ENCODE results near the gene PEAR1. TPM values are rescaled to one million over a fixed set of nuclear protein-coding genes. Genes with fewer than 3 reads are reported as not detected.

PEAR1 gene
- total RNA-seq, 4 donors from 2014 or later = 31.5 to 51.4 (median 39.7) TPM

DNA sequence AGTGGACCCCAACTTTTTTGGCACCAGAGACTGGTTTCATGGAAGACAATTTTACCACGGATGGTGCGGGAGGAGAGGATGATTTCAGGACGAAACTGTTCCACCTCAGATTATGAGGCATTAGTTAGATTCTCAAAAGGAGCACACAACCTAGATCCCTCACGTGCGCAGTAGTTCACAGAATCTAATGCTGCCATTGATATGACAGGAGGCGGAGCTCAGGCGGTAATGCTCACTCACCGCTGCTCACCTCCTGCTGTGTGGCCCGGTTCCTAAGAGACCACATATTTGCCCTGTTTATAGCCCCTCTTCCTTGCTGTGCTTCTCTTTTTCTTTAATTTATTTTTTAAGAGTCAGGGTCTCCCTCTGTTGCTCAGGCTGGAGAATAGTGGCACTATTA is 28.3 kb upstream of the PEAR1 start:
- TF ChIP-seq POLR2A (IDR thresholded peaks at IDR 0.05) (no peak), EP300 (IDR thresholded peaks at IDR 0.05) (no peak)
- TF ChIP-seq, protein P1, sequence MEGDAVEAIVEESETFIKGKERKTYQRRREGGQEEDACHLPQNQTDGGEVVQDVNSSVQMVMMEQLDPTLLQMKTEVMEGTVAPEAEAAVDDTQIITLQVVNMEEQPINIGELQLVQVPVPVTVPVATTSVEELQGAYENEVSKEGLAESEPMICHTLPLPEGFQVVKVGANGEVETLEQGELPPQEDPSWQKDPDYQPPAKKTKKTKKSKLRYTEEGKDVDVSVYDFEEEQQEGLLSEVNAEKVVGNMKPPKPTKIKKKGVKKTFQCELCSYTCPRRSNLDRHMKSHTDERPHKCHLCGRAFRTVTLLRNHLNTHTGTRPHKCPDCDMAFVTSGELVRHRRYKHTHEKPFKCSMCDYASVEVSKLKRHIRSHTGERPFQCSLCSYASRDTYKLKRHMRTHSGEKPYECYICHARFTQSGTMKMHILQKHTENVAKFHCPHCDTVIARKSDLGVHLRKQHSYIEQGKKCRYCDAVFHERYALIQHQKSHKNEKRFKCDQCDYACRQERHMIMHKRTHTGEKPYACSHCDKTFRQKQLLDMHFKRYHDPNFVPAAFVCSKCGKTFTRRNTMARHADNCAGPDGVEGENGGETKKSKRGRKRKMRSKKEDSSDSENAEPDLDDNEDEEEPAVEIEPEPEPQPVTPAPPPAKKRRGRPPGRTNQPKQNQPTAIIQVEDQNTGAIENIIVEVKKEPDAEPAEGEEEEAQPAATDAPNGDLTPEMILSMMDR (IDR thresholded peaks at IDR 0.05) = no peak
- WGBS, 2 donors = 82 to 83% methylated on average over 9 of the region's 9 CpGs
- Histone ChIP-seq H3K36me3 (no peaks in the 10 kb centered on the region), H3K9me3 (no peaks in the 10 kb centered on the region), H3K27ac (no peak overlapping the region), H3K4me1 (peaks cover 0 to 9% (median 4%) of the 10 kb centered on the region in 4 donors), H3K4me3 (no peak overlapping the region), H3K27me3 (peaks cover 0 to 67% of the 10 kb centered on the region in 2 donors)
- no peak for DNase-seq (ENCODE audit: low spot score in 2 of 2)

DNA sequence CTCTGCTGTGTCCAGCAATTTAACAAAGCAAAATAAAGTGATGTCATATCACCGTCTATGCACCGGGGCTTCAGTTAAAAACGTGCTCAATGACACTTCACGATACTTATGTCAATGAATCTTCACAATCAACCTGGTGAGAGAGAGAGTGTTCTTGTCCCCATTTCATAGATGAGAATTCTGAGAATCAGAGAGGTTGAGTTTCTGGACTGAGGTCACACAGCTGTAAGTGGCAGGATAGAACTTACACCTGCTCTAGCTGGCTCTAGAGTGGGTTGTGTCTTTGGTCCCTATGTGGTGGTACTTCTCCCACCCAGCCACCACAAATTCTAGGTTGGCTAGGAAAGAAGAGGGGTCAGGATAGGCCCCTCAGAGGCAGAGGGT is 27.7 kb upstream of the PEAR1 start:
- 70 to 78% methylated on average over 4 of the region's 4 CpGs for WGBS, 2 donors
- peaks cover 0 to 3% (median 1%) of the 10 kb centered on the region in 4 donors for H3K4me1 ChIP-seq
- no peak for DNase-seq (ENCODE audit: low spot score in 2 of 2)
- no peak overlapping the region for H3K4me3 ChIP-seq
- TF ChIP-seq, protein P1 (IDR thresholded peaks at IDR 0.05) = no peak
- no peak for TF ChIP-seq EP300 (IDR thresholded peaks at IDR 0.05)
- no peak for TF ChIP-seq POLR2A (IDR thresholded peaks at IDR 0.05)
- no peaks in the 10 kb centered on the region for H3K9me3 ChIP-seq
- H3K27me3 ChIP-seq = peaks cover 0 to 61% of the 10 kb centered on the region in 2 donors
- no peaks in the 10 kb centered on the region for H3K36me3 ChIP-seq
- H3K27ac ChIP-seq = no peak overlapping the region

DNA sequence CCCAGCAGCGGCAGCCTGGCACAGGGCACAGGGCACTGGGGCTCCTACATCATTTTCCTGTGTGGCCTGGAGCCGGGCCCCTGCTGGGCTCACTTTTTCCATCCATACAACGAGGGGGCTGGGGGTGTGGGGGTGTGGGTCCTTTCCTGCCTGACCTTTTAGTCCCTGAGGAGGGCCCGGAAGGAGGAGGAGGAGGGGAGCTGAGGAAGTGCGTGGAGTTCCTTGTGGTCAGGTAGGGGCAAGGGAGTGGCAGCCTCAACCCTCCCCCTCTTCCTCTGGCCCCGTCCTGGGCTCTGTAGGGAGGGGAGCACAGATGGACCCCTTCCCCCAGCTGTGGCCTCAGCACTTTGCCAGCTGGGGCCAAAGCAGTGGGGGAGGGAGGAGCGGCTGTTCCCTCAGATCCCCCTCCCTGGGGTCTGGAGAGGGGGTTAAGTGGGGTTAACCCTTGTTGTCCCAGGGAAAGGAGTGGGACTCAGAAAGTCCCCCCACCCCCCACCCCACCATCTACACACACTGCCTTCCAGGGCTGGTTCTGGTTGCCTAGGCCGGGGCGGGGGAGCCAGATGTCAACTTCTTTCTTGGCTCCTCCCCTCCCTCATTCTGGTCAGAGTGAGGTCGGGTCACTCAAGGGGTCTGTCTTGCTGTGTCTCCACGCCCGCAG is 27.1 kb upstream of the PEAR1 start:
- no peak for DNase-seq (ENCODE audit: low spot score in 2 of 2)
- 35 to 41% methylated on average over 10 to 11 of the region's 12 CpGs for WGBS, 2 donors
- Histone ChIP-seq H3K27ac (no peak overlapping the region), H3K4me1 (no peaks in the 10 kb centered on the region), H3K36me3 (no peaks in the 10 kb centered on the region), H3K27me3 (peaks cover 0 to 55% of the 10 kb centered on the region in 2 donors), H3K4me3 (no peak overlapping the region), H3K9me3 (no peaks in the 10 kb centered on the region)
- TF ChIP-seq EP300 (IDR thresholded peaks at IDR 0.05) (no peak), POLR2A (IDR thresholded peaks at IDR 0.05) (no peak)
- TF ChIP-seq, protein P1 (IDR thresholded peaks at IDR 0.05) = no peak

DNA sequence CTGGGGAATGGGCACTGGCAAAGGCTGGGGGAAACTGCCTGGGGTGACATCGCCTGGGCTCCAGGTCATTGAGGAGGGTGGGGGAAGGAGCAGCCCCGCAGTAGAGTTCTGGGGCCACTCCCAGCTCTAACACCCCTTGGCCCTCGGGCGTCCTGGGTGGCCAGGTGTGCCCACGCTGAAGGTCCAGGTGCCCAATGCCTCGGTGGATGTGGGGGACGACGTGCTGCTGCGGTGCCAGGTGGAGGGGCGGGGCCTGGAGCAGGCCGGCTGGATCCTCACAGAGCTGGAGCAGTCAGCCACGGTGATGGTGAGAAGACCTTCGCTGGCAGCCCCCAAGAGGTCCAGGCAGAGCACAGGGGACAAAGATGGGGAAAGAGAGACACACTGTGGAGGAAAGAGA is 25.2 kb upstream of the PEAR1 start:
- no peak overlapping the region for H3K4me3 ChIP-seq
- WGBS, 2 donors = 82 to 89% methylated on average over 13 of the region's 13 CpGs
- no peaks in the 10 kb centered on the region for H3K9me3 ChIP-seq
- TF ChIP-seq, protein P1 (IDR thresholded peaks at IDR 0.05) = no peak
- no peak for TF ChIP-seq EP300 (IDR thresholded peaks at IDR 0.05)
- no peak overlapping the region for H3K27ac ChIP-seq
- H3K36me3 ChIP-seq = no peaks in the 10 kb centered on the region
- H3K4me1 ChIP-seq = no peaks in the 10 kb centered on the region
- no peak for DNase-seq (ENCODE audit: low spot score in 2 of 2)
- H3K27me3 ChIP-seq = peaks cover 0 to 36% of the 10 kb centered on the region in 2 donors

DNA sequence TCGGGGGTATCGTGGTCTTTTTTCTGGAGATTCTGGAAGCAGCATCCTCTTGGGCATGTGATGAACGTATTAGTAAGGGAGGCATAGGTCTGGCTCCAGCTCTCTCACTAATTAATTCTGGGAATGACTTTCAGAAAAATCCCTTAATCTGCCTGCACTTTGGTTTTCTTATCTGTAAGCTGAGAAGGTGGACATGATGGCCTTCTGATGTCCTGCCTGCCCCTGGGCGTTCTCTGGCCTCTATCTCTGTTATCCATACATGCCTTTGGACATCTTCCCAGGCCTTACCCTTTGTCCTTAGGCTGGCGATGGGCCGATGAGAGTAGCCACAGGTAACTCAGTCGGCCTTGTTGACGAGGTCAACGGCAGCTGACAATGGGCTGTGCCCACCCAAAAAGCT is 24.1 kb upstream of the PEAR1 start:
- Histone ChIP-seq H3K4me3 (no peak overlapping the region), H3K4me1 (no peaks in the 10 kb centered on the region), H3K9me3 (no peaks in the 10 kb centered on the region), H3K27me3 (peaks cover 0 to 25% of the 10 kb centered on the region in 2 donors), H3K27ac (no peak overlapping the region), H3K36me3 (no peaks in the 10 kb centered on the region)
- WGBS, 2 donors = 93% methylated on average over 9 of the region's 9 CpGs
- TF ChIP-seq EP300 (IDR thresholded peaks at IDR 0.05) = no peak
- no peak for TF ChIP-seq POLR2A (IDR thresholded peaks at IDR 0.05)
- TF ChIP-seq, protein P1 (IDR thresholded peaks at IDR 0.05) = no peak
- no peak for DNase-seq (ENCODE audit: low spot score in 2 of 2)
